Right lobe of liver (tissue), 6 donors: Measurements from ENCODE around the gene MYD88. TPM values are rescaled to one million over a fixed set of nuclear protein-coding genes. Genes with fewer than 3 reads are reported as not detected.

ENCODE experiments used
- ATAC-seq, 4 donors: fragments of 200-7000 bp; cut with Tn5 transposase; one replicate each; pipeline ENCODE4 v1.9.1; 2020; ENCODE audit warnings: mild to moderate bottlenecking in 4 of 4, moderate library complexity in 4 of 4
- DNase-seq, 3 donors: peaks; one replicate each; pipeline ENCODE4 v3.0.0-alpha.2; 2020
- H3K27ac ChIP-seq, 3 donors: fragments of 200-600 bp; one replicate each; pipeline ENCODE4 v1.8.0; 2022
- H3K27me3 ChIP-seq, 2 donors: fragments of 200-600 bp; one replicate each; pipeline ENCODE4 v1.8.0; 2022
- H3K36me3 ChIP-seq, 4 donors: fragments of 200-600 bp; sonication (generic) in 1 of 4; one replicate each; pipeline versions ENCODE4 v1.5.1 to v1.8.0; 2017 to 2022; ENCODE audit warnings: control low read depth in 1 of 4
- H3K4me1 ChIP-seq, 4 donors: fragments of 200-600 bp; sonication (generic) in 1 of 4; one replicate each; pipeline versions ENCODE4 v1.5.1 to v1.8.0; 2017 to 2022; ENCODE audit warnings: control low read depth in 1 of 4
- H3K4me3 ChIP-seq, 3 donors: fragments of 200-600 bp; one replicate each; pipeline ENCODE4 v1.8.0; 2022
- H3K9me3 ChIP-seq, 4 donors: fragments of 200-600 bp; sonication (generic) in 1 of 4; one replicate each; pipeline versions ENCODE4 v1.5.1 to v1.8.0; 2017 to 2022; ENCODE audit warnings: control low read depth in 1 of 4
- CTCF ChIP-seq, 4 donors: fragments of 200-600 bp in 3 of 4; fragments of 450-650 bp in 1 of 4; IDR thresholded peaks; one replicate each; pipeline versions ENCODE4 v1.5.1 to v1.8.0; 2016 to 2022; ENCODE audit warnings: antibody characterized with exemption in 4 of 4, mild to moderate bottlenecking in 2 of 4
- POLR2A ChIP-seq: fragments of 450-650 bp; IDR thresholded peaks from one replicate; pipeline ENCODE4 v1.6.1; 2017; ENCODE audit warnings: antibody characterized with exemption, mild to moderate bottlenecking
- WGBS: methylation state at CpG from one replicate; pipeline ENCODE4 v1.1.6; 2018; ENCODE audit warnings: low coverage, low lambda C conversion rate; ENCODE audit not compliant: insufficient coverage; ENCODE audit errors: missing lambda C conversion rate; 5-methylcytosine and 5-hydroxymethylcytosine counted together
- intact Hi-C, 2 donors: fragments of 100-400 bp; cut with DNase I; formaldehyde crosslinking; loops; one replicate each; pipeline versions ENCODE4 v1.11.2 to v1.14.1; 2022
- total RNA-seq, 6 experiments: library from RNA; depleted of rRNA in 2 of 6; stranded (reverse); fragments of >200 nt in 2 of 6; fragmentation: NEBNext Ultra II Directional in 3 of 6; extraction: Animal tissue kit (Norgen Biotek cat#: 25700) in 3 of 6; gene quantifications; one replicate each; pipeline versions ENCODE4 v1.1.0 to v1.2.4, GENCODE V29; 2016 to 2023
- donor health status: DM: no; HTN: yes; CAD: no.
- donor health status: DM: no; HTN: no; CAD: no.
- donor health status: DM: no; HTN: no; CAD: no.
- donor health status: DM: no; HTN: yes; CAD: no.
- donor health status: DM: no; HTN: yes; CAD: no.

MYD88 gene
- total RNA-seq, 6 experiments from 2014 or later = 24.3 to 57.3 (median 37.0) TPM

- Histone ChIP-seq H3K4me3 (no peak overlapping the region), H3K9me3 (no peaks in the 10 kb centered on the region), H3K4me1 (no peaks in the 10 kb centered on the region), H3K36me3 (no peaks in the 10 kb centered on the region), H3K27ac (no peak overlapping the region), H3K27me3 (no peaks in the 10 kb centered on the region)
- WGBS = no CpG with 5 or more reads among the region's 6 CpGs
- ATAC-seq (no peak), DNase-seq (no peak)
- intact Hi-C loops = no loop called here
- TF ChIP-seq CTCF (IDR thresholded peaks at IDR 0.05) = no peak
- no peak for TF ChIP-seq POLR2A
Measured at GRCh38 chr3:38095669-38096483, 42.6 kb upstream of the MYD88 start.

DNA sequence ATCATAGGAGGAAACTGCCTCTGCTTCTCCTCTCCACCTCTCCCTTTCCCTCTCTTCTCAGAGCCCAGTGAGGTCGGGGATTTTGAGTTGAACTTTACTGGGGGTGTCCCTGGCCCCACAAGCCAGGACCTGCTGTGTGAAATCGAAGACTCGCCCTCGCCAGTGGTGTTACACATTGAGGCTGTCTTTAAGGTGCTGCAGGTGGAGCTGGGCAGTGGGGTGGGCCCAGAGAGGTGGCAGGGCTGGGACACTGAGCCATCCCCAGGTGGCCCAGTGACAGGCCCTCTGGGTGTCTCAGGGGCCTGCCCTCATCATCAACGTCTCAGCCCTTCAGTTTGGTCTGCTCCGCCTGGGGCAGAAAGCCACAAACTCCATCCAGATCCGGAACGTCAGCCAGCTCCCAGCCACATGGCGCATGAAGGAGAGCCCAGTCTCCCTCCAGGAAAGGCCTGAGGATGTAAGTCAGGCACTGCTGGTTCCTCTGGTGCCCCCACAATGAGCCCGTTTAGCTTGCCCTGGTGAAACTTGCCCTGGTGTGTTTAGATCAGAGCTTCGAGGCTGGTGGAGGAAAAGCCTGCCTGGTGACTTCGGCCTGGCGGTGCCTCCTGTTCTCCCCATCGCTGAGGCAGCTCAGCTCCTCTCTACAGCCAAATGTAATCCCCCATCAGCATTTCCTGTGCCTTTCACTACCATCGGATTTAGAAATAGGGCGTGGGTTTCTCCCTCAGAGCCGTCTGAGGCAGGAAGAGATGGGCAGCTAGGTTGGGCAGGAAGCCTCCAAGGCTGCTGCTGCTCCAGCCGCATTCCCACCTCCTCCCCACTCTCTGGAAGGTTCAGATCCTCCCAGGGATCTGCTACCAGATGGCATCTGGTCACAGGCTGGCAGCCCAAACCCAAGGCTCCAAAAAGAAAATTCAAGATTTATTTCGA, 40.8 kb upstream of the MYD88 start:
- intact Hi-C loops = no loop called here

DNA sequence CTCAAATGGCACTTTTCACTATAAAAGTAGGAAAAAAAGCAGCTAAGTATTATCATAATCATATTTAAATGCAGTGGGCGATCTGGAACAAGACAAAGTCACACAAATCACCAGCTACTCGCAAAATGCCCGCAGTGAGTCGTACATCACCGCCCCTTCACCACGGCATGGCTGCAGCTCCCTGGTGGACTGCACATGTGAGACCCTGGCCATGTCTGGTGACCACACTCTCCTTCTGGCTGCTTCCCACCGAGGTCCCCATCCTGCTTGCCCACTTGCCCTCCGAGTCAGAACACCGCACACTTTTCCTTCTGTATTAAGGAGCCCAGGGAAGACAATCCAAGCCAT, 40.1 kb upstream of the MYD88 start:
- no peaks in the 10 kb centered on the region for H3K27me3 ChIP-seq
- 82% methylated on average over 6 of the region's 9 CpGs for WGBS
- H3K27ac ChIP-seq = no peak overlapping the region
- no peak for DNase-seq
- H3K4me3 ChIP-seq = no peak overlapping the region
- H3K4me1 ChIP-seq = no peaks in the 10 kb centered on the region
- intact Hi-C loops = no loop called here
- TF ChIP-seq CTCF (IDR thresholded peaks at IDR 0.05) (no peak), POLR2A (no peak)
- H3K9me3 ChIP-seq = no peaks in the 10 kb centered on the region
- H3K36me3 ChIP-seq = no peaks in the 10 kb centered on the region
- ATAC-seq = no peak

More for the DNA sequence above, 40.8 kb upstream of the MYD88 start:
- WGBS = 70% methylated on average over 13 of the region's 19 CpGs
- H3K4me1 ChIP-seq = no peaks in the 10 kb centered on the region
- TF ChIP-seq CTCF (IDR thresholded peaks at IDR 0.05) = no peak
- no peak for TF ChIP-seq POLR2A
- no peaks in the 10 kb centered on the region for H3K27me3 ChIP-seq
- DNase-seq = no peak
- no peaks in the 10 kb centered on the region for H3K9me3 ChIP-seq
- no peak for ATAC-seq
- no peak overlapping the region for H3K27ac ChIP-seq
- no peaks in the 10 kb centered on the region for H3K36me3 ChIP-seq
- H3K4me3 ChIP-seq = no peak overlapping the region

GRCh38 chr3:38099518-38099917, 38.9 kb upstream of the MYD88 start:
- no peak for ATAC-seq
- H3K4me1 ChIP-seq = no peaks in the 10 kb centered on the region
- no peak overlapping the region for H3K4me3 ChIP-seq
- H3K9me3 ChIP-seq = no peaks in the 10 kb centered on the region
- intact Hi-C loops = no loop called here
- no peaks in the 10 kb centered on the region for H3K27me3 ChIP-seq
- 31% methylated on average over 3 of the region's 5 CpGs for WGBS
- H3K36me3 ChIP-seq = no peaks in the 10 kb centered on the region
- no peak for DNase-seq
- TF ChIP-seq CTCF (IDR thresholded peaks at IDR 0.05) (no peak), POLR2A (no peak)
- H3K27ac ChIP-seq = no peak overlapping the region
